Mesodermal cell (in vitro differentiated cells): Measurements from ENCODE around the gene FOXP1.
"Not testable (repeated sequence)": the region's sequence is repeated elsewhere in the genome, so short reads cannot be mapped to it uniquely, and the experiment has no call there.

Experiments
- H3K27ac ChIP-seq: 2 replicates; pipeline ENCODE4 v1.7.0; 2013; ENCODE audit warnings: mild to moderate bottlenecking, low read depth, low read length, moderate library complexity; ENCODE audit not compliant: severe bottlenecking
- H3K36me3 ChIP-seq: 2 replicates; pipeline ENCODE4 v1.7.1; 2013; ENCODE audit warnings: mild to moderate bottlenecking, low read length, moderate library complexity; ENCODE audit not compliant: control insufficient read depth, insufficient read depth
- H3K4me1 ChIP-seq: one replicate; pipeline ENCODE4 v1.7.1; 2013; ENCODE audit warnings: mild to moderate bottlenecking, low read length; ENCODE audit not compliant: insufficient read depth, control insufficient read depth, poor library complexity, severe bottlenecking
- H3K4me3 ChIP-seq: 2 replicates; pipeline ENCODE4 v1.7.0; 2013; ENCODE audit warnings: low read length, control low read depth, mild to moderate bottlenecking; ENCODE audit not compliant: insufficient read depth, poor library complexity, severe bottlenecking; ENCODE audit errors: extremely low read depth
- H3K9me3 ChIP-seq: 2 replicates; pipeline ENCODE4 v1.7.1; 2013; ENCODE audit warnings: mild to moderate bottlenecking, low read length, moderate library complexity; ENCODE audit not compliant: control insufficient read depth
- WGBS, 2 experiments: methylation state at CpG; one replicate each; pipeline ENCODE4 v1.1.5; 2013; ENCODE audit warnings: missing lambda C conversion rate in 2 of 2; ENCODE audit not compliant: insufficient coverage in 2 of 2; 5-methylcytosine and 5-hydroxymethylcytosine counted together

Gene FOXP1

GRCh38 chr3:70977712-70978111, 605.8 kb downstream of the FOXP1 start:
- no peaks in the 10 kb centered on the region for H3K9me3 ChIP-seq
- no peak overlapping the region for H3K4me3 ChIP-seq
- H3K27ac ChIP-seq, result no peak overlapping the region
- H3K4me1 ChIP-seq, result peaks cover 17% of the 10 kb centered on the region
- WGBS, 2 experiments, result 87 to 98% methylated on average over 9 to 12 of the region's 13 CpGs
- H3K36me3 ChIP-seq, result peaks cover 27% of the 10 kb centered on the region

GRCh38 chr3:70975981-70976380, 607.5 kb downstream of the FOXP1 start:
- 90 to 100% methylated on average over 1 to 4 of the region's 5 CpGs for WGBS, 2 experiments
- not testable (repeated sequence) for H3K9me3 ChIP-seq, H3K4me1 ChIP-seq, H3K4me3 ChIP-seq, H3K27ac ChIP-seq
- H3K36me3 ChIP-seq, result peaks cover 26% of the 10 kb centered on the region

GRCh38 chr3:70974747-70975146, 608.8 kb downstream of the FOXP1 start:
- Histone ChIP-seq H3K9me3 (no peaks in the 10 kb centered on the region), H3K27ac (no peak overlapping the region), H3K4me1 (no peaks in the 10 kb centered on the region), H3K4me3 (no peak overlapping the region), H3K36me3 (peaks cover 29% of the 10 kb centered on the region)
- WGBS, 2 experiments, result 88 to 100% methylated on average over 2 of the region's 5 CpGs

- Histone ChIP-seq H3K4me3 (no peak overlapping the region), H3K9me3 (no peaks in the 10 kb centered on the region), H3K27ac (no peak overlapping the region), H3K4me1 (no peaks in the 10 kb centered on the region), H3K36me3 (peaks cover 30% of the 10 kb centered on the region)
- WGBS, 2 experiments, result 100% methylated on average over 1 to 2 of the region's 6 CpGs
Measured at GRCh38 chr3:70973558-70973957, 610.0 kb downstream of the FOXP1 start.

- H3K27ac ChIP-seq, result no peak overlapping the region
- H3K9me3 ChIP-seq, result no peaks in the 10 kb centered on the region
- H3K4me3 ChIP-seq, result no peak overlapping the region
- WGBS, 2 experiments, result 91 to 98% methylated on average over 9 of the region's 11 CpGs
- H3K36me3 ChIP-seq, result peaks cover 26% of the 10 kb centered on the region
- no peaks in the 10 kb centered on the region for H3K4me1 ChIP-seq
Measured at GRCh38 chr3:70972855-70973254, 610.7 kb downstream of the FOXP1 start.

GRCh38 chr3:70970952-70971351, 612.6 kb downstream of the FOXP1 start:
- Histone ChIP-seq H3K27ac (no peak overlapping the region), H3K4me1 (no peaks in the 10 kb centered on the region), H3K4me3 (no peak overlapping the region), H3K9me3 (no peaks in the 10 kb centered on the region), H3K36me3 (peaks cover 13% of the 10 kb centered on the region)
- WGBS, 2 experiments, result 53 to 77% methylated on average over 4 to 6 of the region's 6 CpGs

- H3K4me1 ChIP-seq, result no peaks in the 10 kb centered on the region
- no CpG with 5 or more reads among the region's 4 CpGs for WGBS, 2 experiments
- H3K27ac ChIP-seq, result no peak overlapping the region
- no peak overlapping the region for H3K4me3 ChIP-seq
- no peaks in the 10 kb centered on the region for H3K9me3 ChIP-seq
- peaks cover 14% of the 10 kb centered on the region for H3K36me3 ChIP-seq
Measured at GRCh38 chr3:70970171-70970570, 613.4 kb downstream of the FOXP1 start.

- 34 to 75% methylated on average over 2 to 6 of the region's 13 CpGs for WGBS, 2 experiments
Measured at GRCh38 chr3:70963431-70964275, 619.9 kb downstream of the FOXP1 start.

GRCh38 chr3:70959506-70960291, 623.8 kb downstream of the FOXP1 start:
- Histone ChIP-seq H3K36me3 (peaks cover 14% of the 10 kb centered on the region), H3K27ac (no peak overlapping the region), H3K4me3 (no peak overlapping the region), H3K9me3 (no peaks in the 10 kb centered on the region), H3K4me1 (peaks cover 4% of the 10 kb centered on the region)
- WGBS, 2 experiments, result 93 to 95% methylated on average over 8 to 11 of the region's 14 CpGs

More at GRCh38 chr3:70963431-70964275, 619.9 kb downstream of the FOXP1 start:
- Histone ChIP-seq H3K4me3 (no peak overlapping the region), H3K36me3 (peaks cover 22% of the 10 kb centered on the region), H3K27ac (no peak overlapping the region), H3K4me1 (peaks cover 4% of the 10 kb centered on the region), H3K9me3 (no peaks in the 10 kb centered on the region)

- WGBS, 2 experiments, result 88 to 98% methylated on average over 6 of the region's 12 CpGs
- H3K27ac ChIP-seq, result no peak overlapping the region
- H3K4me3 ChIP-seq, result no peak overlapping the region
- no peaks in the 10 kb centered on the region for H3K36me3 ChIP-seq
- H3K4me1 ChIP-seq, result no peaks in the 10 kb centered on the region
- no peaks in the 10 kb centered on the region for H3K9me3 ChIP-seq
Measured at GRCh38 chr3:70952033-70952747, 631.3 kb downstream of the FOXP1 start.
